Smooth muscle cell (in vitro differentiated cells): ENCODE results near the gene CFAP410. TPM values are rescaled to one million over a fixed set of nuclear protein-coding genes. Genes with fewer than 3 reads are reported as not detected.

Experiments used
- DNase-seq: peaks from one replicate; lab custom pipeline; 2025; ENCODE audit not compliant: unreplicated experiment; lab: John Stamatoyannopoulos, UW
- H2AFZ ChIP-seq: fragments of 200-600 bp; sonication (generic); 2 replicates; pipeline ENCODE4 v1.6.0; 2016; ENCODE audit warnings: antibody characterized with exemption, low read depth, mild to moderate bottlenecking
- H3F3A ChIP-seq: fragments of 200-600 bp; sonication (generic); 2 replicates; pipeline ENCODE4 v1.6.0; 2017; ENCODE audit warnings: antibody characterized with exemption, low read depth
- H3K27ac ChIP-seq: fragments of 200-600 bp; sonication (generic); 2 replicates; pipeline ENCODE4 v1.5.1; 2016; ENCODE audit warnings: low read depth, mild to moderate bottlenecking
- H3K27me3 ChIP-seq: fragments of 200-600 bp; sonication (generic); 2 replicates; pipeline ENCODE4 v1.6.1; 2016; ENCODE audit warnings: low read depth, mild to moderate bottlenecking
- H3K36me3 ChIP-seq: fragments of 200-600 bp; sonication (generic); 2 replicates; pipeline ENCODE4 v1.5.1; 2016; ENCODE audit warnings: low read depth
- H3K4me1 ChIP-seq: fragments of 200-600 bp; sonication (generic); 2 replicates; pipeline ENCODE4 v1.5.1; 2016; ENCODE audit warnings: low read depth
- H3K4me2 ChIP-seq: fragments of 200-600 bp; sonication (generic); 2 replicates; pipeline ENCODE4 v1.6.0; 2016; ENCODE audit warnings: mild to moderate bottlenecking
- H3K4me3 ChIP-seq: fragments of 200-600 bp; sonication (generic); 2 replicates; pipeline ENCODE4 v1.5.1; 2016; ENCODE audit warnings: mild to moderate bottlenecking
- H3K79me2 ChIP-seq: fragments of 200-600 bp; sonication (generic); 2 replicates; pipeline ENCODE4 v1.6.0; 2016; ENCODE audit warnings: low read depth, mild to moderate bottlenecking
- H3K9ac ChIP-seq: fragments of 200-600 bp; sonication (generic); 2 replicates; pipeline ENCODE4 v1.6.0; 2016; ENCODE audit warnings: low read depth
- H3K9me3 ChIP-seq: fragments of 200-600 bp; sonication (generic); replicated peaks from 2 replicates; pipeline ENCODE4 v1.5.1; 2016; ENCODE audit warnings: low read depth
- H4K20me1 ChIP-seq: fragments of 200-600 bp; sonication (generic); 2 replicates; pipeline ENCODE4 v1.6.0; 2016; ENCODE audit warnings: low read depth
- CTCF ChIP-seq: fragments of 200-600 bp; sonication (generic); IDR thresholded peaks from 2 replicates; pipeline ENCODE4 v1.5.1; 2017; ENCODE audit warnings: borderline replicate concordance, mild to moderate bottlenecking, antibody characterized with exemption; ENCODE audit not compliant: insufficient read depth, poor library complexity, severe bottlenecking
- WGBS: methylation state at CpG from one replicate; pipeline ENCODE4 v1.1.7; 2016; ENCODE audit warnings: low lambda C conversion rate; 5-methylcytosine and 5-hydroxymethylcytosine counted together
- polyA plus RNA-seq: library from polyadenylated mRNA; unstranded; fragments of >200 nt; fragmentation: Nextera tagmentation; extraction: Ambion mirVana; gene quantifications from 2 replicates; pipeline ENCODE4 v1.2.1, GENCODE V29; 2016
- total RNA-seq: library from RNA; depleted of rRNA; stranded (reverse); fragments of >200 nt; gene quantifications from 2 replicates; pipeline ENCODE4 v1.2.3, GENCODE V29; 2014

The CFAP410 gene
- total and polyA plus RNA-seq, 2 experiments from 2014 or later = 6.5 to 21.7 TPM

GRCh38 chr21:44304877-44305293 lies 34.3 kb downstream of the CFAP410 start:
- no peak overlapping the region for H3K4me3 ChIP-seq
- DNase-seq = no peak
- no peak overlapping the region for H2AFZ ChIP-seq
- H3K4me1 ChIP-seq = peaks cover 9% of the 10 kb centered on the region
- H3K79me2 ChIP-seq = peaks cover 58% of the 10 kb centered on the region
- H3K27ac ChIP-seq = no peak overlapping the region
- H3F3A ChIP-seq = no peaks in the 10 kb centered on the region
- no peak overlapping the region for H3K4me2 ChIP-seq
- H3K9ac ChIP-seq = no peak overlapping the region
- no peaks in the 10 kb centered on the region for H3K9me3 ChIP-seq
- TF ChIP-seq CTCF = peak; percentile 54
- H3K36me3 ChIP-seq = no peaks in the 10 kb centered on the region
- H4K20me1 ChIP-seq = peaks cover 93% of the 10 kb centered on the region
- H3K27me3 ChIP-seq = no peaks in the 10 kb centered on the region
- 72% methylated on average over 6 of the region's 8 CpGs for whole genome bisulfite sequencing

- Histone ChIP-seq H3K27me3 (no peaks in the 10 kb centered on the region), H3F3A (no peaks in the 10 kb centered on the region), H2AFZ (no peak overlapping the region), H3K4me2 (no peak overlapping the region), H4K20me1 (peaks cover 85% of the 10 kb centered on the region), H3K27ac (no peak overlapping the region), H3K9me3 (no peaks in the 10 kb centered on the region), H3K36me3 (no peaks in the 10 kb centered on the region), H3K4me1 (peaks cover 14% of the 10 kb centered on the region), H3K9ac (no peak overlapping the region), H3K4me3 (no peak overlapping the region), H3K79me2 (peaks cover 58% of the 10 kb centered on the region)
- no peak for TF ChIP-seq CTCF
- 84% methylated on average over 15 of the region's 16 CpGs for WGBS
- no peak for DNase-seq
These were observed 35.1 kb downstream of the CFAP410 start for GRCh38 chr21:44304011-44304616.

GRCh38 chr21:44303490-44303981 lies 35.7 kb downstream of the CFAP410 start:
- no peak for DNase-seq
- WGBS = 89% methylated on average over 12 of the region's 12 CpGs
- peaks cover 58% of the 10 kb centered on the region for H3K79me2 ChIP-seq

More at GRCh38 chr21:44303490-44303981, 35.7 kb downstream of the CFAP410 start:
- Histone ChIP-seq H3K9ac (no peak overlapping the region), H3K27ac (no peak overlapping the region), H3K36me3 (no peaks in the 10 kb centered on the region), H3K9me3 (no peaks in the 10 kb centered on the region), H3K4me3 (no peak overlapping the region), H2AFZ (no peak overlapping the region), H3F3A (no peaks in the 10 kb centered on the region), H4K20me1 (peaks cover 79% of the 10 kb centered on the region), H3K4me2 (no peak overlapping the region), H3K27me3 (no peaks in the 10 kb centered on the region), H3K4me1 (peaks cover 14% of the 10 kb centered on the region)
- no peak for TF ChIP-seq CTCF
